ENCODE measurements around the gene EEPD1.
"Not testable (repeated sequence)": the region's sequence is repeated elsewhere in the genome, so short reads cannot be mapped to it uniquely, and the experiment has no call there.

The EEPD1 gene

GRCh38 chr7:36129048-36129534, 24.0 kb upstream of the EEPD1 start:
- no peak for DNase-seq

GRCh38 chr7:36130236-36130945, 22.7 kb upstream of the EEPD1 start:
- DNase-seq, result no peak

GRCh38 chr7:36131026-36131425, 22.0 kb upstream of the EEPD1 start:
- no peak for DNase-seq

- no peak for DNase-seq
Observed at GRCh38 chr7:36131499-36131898, 21.6 kb upstream of the EEPD1 start.

- no peak for DNase-seq
Observed at GRCh38 chr7:36132012-36132411, 21.0 kb upstream of the EEPD1 start.

- DNase-seq, result no peak
Observed at GRCh38 chr7:36135700-36136099, 17.4 kb upstream of the EEPD1 start.

- no peak for DNase-seq
Observed at GRCh38 chr7:36137258-36137657, 15.8 kb upstream of the EEPD1 start.

- DNase-seq, result no peak
Observed at GRCh38 chr7:36137754-36138153, 15.3 kb upstream of the EEPD1 start.

GRCh38 chr7:36138209-36138608, 14.8 kb upstream of the EEPD1 start:
- no peak for DNase-seq

- no peak for DNase-seq
Observed at GRCh38 chr7:36141351-36141750, 11.7 kb upstream of the EEPD1 start.

GRCh38 chr7:36141850-36142249, 11.2 kb upstream of the EEPD1 start:
- DNase-seq, result no peak

GRCh38 chr7:36144189-36144588, 8.9 kb upstream of the EEPD1 start:
- DNase-seq, result no peak

GRCh38 chr7:36145686-36146085, 7.4 kb upstream of the EEPD1 start:
- no peak for DNase-seq

GRCh38 chr7:36147361-36147760, 5.7 kb upstream of the EEPD1 start:
- DNase-seq, result no peak

GRCh38 chr7:36148422-36149065, 4.5 kb upstream of the EEPD1 start:
- DNase-seq, result no peak

- not testable (repeated sequence) for DNase-seq
Observed at GRCh38 chr7:36149240-36149639, 3.8 kb upstream of the EEPD1 start.

- DNase-seq, result no peak
Observed at GRCh38 chr7:36149694-36150452, 3.2 kb upstream of the EEPD1 start.

GRCh38 chr7:36151921-36152755, 916 bp upstream of the EEPD1 start:
- no peak for DNase-seq

GRCh38 chr7:36153571-36154097, 580 bp downstream of the EEPD1 start:
- DNase-seq, result peak; percentile 6 to 13

GRCh38 chr7:36154255-36155212, 1.5 kb downstream of the EEPD1 start:
- DNase-seq, result no peak

- DNase-seq, result no peak
Observed at GRCh38 chr7:36155811-36156361, 2.8 kb downstream of the EEPD1 start.
